CD4-positive, CD25-positive, alpha-beta regulatory T cell (primary cell): ENCODE measurements around the gene TMCO1. TPM values are rescaled to one million over a fixed set of nuclear protein-coding genes. Genes with fewer than 3 reads are reported as not detected.

Source experiments
- ATAC-seq, 2 donors: fragments of 150-1000 bp; cut with Tn5 transposase; one replicate each; pipeline ENCODE4 v1.10.0; 2021; ENCODE audit warnings: low read depth in 2 of 2, moderate number of reproducible peaks in 2 of 2, moderate library complexity in 1 of 2
- DNase-seq, 3 donors: peaks; one replicate each; pipeline versions ENCODE4 v3.0.0 to v3.0.0-alpha.2; 2012 to 2022; ENCODE audit warnings: mixed read lengths in 1 of 3
- H3K27ac ChIP-seq: one replicate; pipeline ENCODE4 v1.7.0; 2013; ENCODE audit warnings: mild to moderate bottlenecking, low read length; ENCODE audit not compliant: insufficient read depth, poor library complexity, severe bottlenecking
- H3K27me3 ChIP-seq: one replicate; pipeline ENCODE4 v1.7.0; 2013; ENCODE audit warnings: low read length; ENCODE audit not compliant: control insufficient read depth, insufficient read depth
- H3K36me3 ChIP-seq: one replicate; pipeline ENCODE4 v1.7.0; 2013; ENCODE audit warnings: mild to moderate bottlenecking, low read length, moderate library complexity; ENCODE audit not compliant: control insufficient read depth, insufficient read depth
- H3K4me1 ChIP-seq: 2 replicates; pipeline ENCODE4 v1.7.0; 2013; ENCODE audit warnings: mild to moderate bottlenecking, low read length; ENCODE audit not compliant: insufficient read depth, control insufficient read depth, poor library complexity, severe bottlenecking
- H3K4me3 ChIP-seq: one replicate; pipeline ENCODE4 v1.7.0; 2013; ENCODE audit warnings: low read depth, mild to moderate bottlenecking, low read length, moderate library complexity
- H3K9me3 ChIP-seq, 2 experiments: 1 replicate in 1 of 2; 2 replicates in 1 of 2; pipeline ENCODE4 v1.7.0; 2013; ENCODE audit warnings: low read length in 2 of 2, mild to moderate bottlenecking in 1 of 2, moderate library complexity in 1 of 2; ENCODE audit not compliant: control insufficient read depth in 2 of 2
- H3K27ac Mint-ChIP-seq, 3 donors: one replicate each; pipeline ENCODE4 v1.8.0; 2020 to 2022; ENCODE audit warnings: mild to moderate bottlenecking in 3 of 3, mixed read lengths in 3 of 3, moderate library complexity in 2 of 3
- H3K27me3 Mint-ChIP-seq: one replicate; pipeline ENCODE4 v1.8.0; 2022; ENCODE audit warnings: mild to moderate bottlenecking, mixed read lengths
- H3K36me3 Mint-ChIP-seq: one replicate; pipeline ENCODE4 v1.8.0; 2020; ENCODE audit warnings: mixed read lengths
- H3K4me1 Mint-ChIP-seq, 4 donors: one replicate each; pipeline ENCODE4 v1.8.0; 2020 to 2022; ENCODE audit warnings: mixed read lengths in 4 of 4, mild to moderate bottlenecking in 1 of 4
- H3K4me3 Mint-ChIP-seq, 4 donors: one replicate each; pipeline ENCODE4 v1.8.0; 2020 to 2022; ENCODE audit warnings: mild to moderate bottlenecking in 4 of 4, mixed read lengths in 4 of 4, moderate library complexity in 3 of 4
- H3K9me3 Mint-ChIP-seq, 7 donors: one replicate each; pipeline ENCODE4 v1.8.0; 2020 to 2022; ENCODE audit warnings: mixed read lengths in 7 of 7, mild to moderate bottlenecking in 3 of 7, moderate library complexity in 2 of 7
- polyA plus RNA-seq, 4 donors: library from polyadenylated mRNA; unstranded; fragments of 300-500 nt; fragmentation: Illumina TruSeq; gene quantifications; one replicate each; pipeline ENCODE4 v1.2.3, GENCODE V29; 2021
- total RNA-seq: library from RNA; stranded (reverse); gene quantifications from one replicate; pipeline ENCODE4 v1.2.3, GENCODE V29; 2022

The TMCO1 gene
- total and polyA plus RNA-seq, 5 donors from 2014 or later: 42.7 to 189 (median 155) TPM

- peaks cover 40% of the 10 kb centered on the region for H3K4me1 ChIP-seq
- H3K36me3 ChIP-seq: peaks cover 60% of the 10 kb centered on the region
- H3K4me3 ChIP-seq: no peak overlapping the region
- no peak for ATAC-seq
- H3K27ac Mint-ChIP-seq: no peak overlapping the region
- H3K9me3 ChIP-seq: no peaks in the 10 kb centered on the region
- H3K27me3 Mint-ChIP-seq: no peaks in the 10 kb centered on the region
- no peaks in the 10 kb centered on the region for H3K27me3 ChIP-seq
- DNase-seq: no peak
- no peak overlapping the region for H3K27ac ChIP-seq
- peaks cover 58% of the 10 kb centered on the region for H3K36me3 Mint-ChIP-seq
- H3K4me1 Mint-ChIP-seq: peaks cover 38 to 75% (median 63%) of the 10 kb centered on the region in 4 donors
- peak overlapping the region in 2 of 4 donors; percentile 28 to 37 for H3K4me3 Mint-ChIP-seq
- no peaks in the 10 kb centered on the region for H3K9me3 Mint-ChIP-seq
These were observed 5.2 kb downstream of the TMCO1 start for GRCh38 chr1:165763442-165763841.

GRCh38 chr1:165762725-165763124 lies 5.9 kb downstream of the TMCO1 start:
- H3K27me3 Mint-ChIP-seq: no peaks in the 10 kb centered on the region
- peaks cover 43 to 72% (median 59%) of the 10 kb centered on the region in 4 donors for H3K4me1 Mint-ChIP-seq

DNA sequence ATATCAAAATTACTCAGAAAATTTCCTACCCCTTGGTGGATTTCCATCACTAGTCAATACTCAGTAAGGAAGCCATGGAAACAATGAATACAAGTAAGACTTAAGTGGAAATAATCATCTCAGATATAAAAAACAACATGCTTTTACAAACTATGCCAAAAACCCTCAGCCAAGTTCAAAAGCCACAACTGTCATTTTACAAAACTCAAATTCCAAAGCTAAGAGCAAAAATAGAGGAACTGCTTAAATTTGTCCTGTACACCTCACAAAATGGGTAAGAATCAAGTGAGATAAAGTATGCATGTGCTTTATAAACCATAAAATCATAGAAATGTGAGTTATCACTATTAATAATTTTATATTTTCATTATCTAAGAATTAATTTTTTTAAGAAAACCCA lies 9.6 kb downstream of the TMCO1 start:
- H3K4me3 Mint-ChIP-seq: no peak overlapping the region
- peaks cover 22 to 56% (median 39%) of the 10 kb centered on the region in 4 donors for H3K4me1 Mint-ChIP-seq
- peaks cover 40% of the 10 kb centered on the region for H3K36me3 Mint-ChIP-seq

More at GRCh38 chr1:165762725-165763124, 5.9 kb downstream of the TMCO1 start:
- DNase-seq (no peak), ATAC-seq (no peak)
- Histone ChIP-seq H3K4me3 (no peak overlapping the region), H3K4me1 (peaks cover 33% of the 10 kb centered on the region), H3K27ac (no peak overlapping the region), H3K36me3 (peaks cover 67% of the 10 kb centered on the region), H3K27me3 (no peaks in the 10 kb centered on the region), H3K9me3 (no peaks in the 10 kb centered on the region)
- H3K9me3 Mint-ChIP-seq: no peaks in the 10 kb centered on the region
- H3K4me3 Mint-ChIP-seq: peak overlapping the region in 1 of 4 donors; percentile 37
- no peak overlapping the region for H3K27ac Mint-ChIP-seq
- peaks cover 59% of the 10 kb centered on the region for H3K36me3 Mint-ChIP-seq

DNA sequence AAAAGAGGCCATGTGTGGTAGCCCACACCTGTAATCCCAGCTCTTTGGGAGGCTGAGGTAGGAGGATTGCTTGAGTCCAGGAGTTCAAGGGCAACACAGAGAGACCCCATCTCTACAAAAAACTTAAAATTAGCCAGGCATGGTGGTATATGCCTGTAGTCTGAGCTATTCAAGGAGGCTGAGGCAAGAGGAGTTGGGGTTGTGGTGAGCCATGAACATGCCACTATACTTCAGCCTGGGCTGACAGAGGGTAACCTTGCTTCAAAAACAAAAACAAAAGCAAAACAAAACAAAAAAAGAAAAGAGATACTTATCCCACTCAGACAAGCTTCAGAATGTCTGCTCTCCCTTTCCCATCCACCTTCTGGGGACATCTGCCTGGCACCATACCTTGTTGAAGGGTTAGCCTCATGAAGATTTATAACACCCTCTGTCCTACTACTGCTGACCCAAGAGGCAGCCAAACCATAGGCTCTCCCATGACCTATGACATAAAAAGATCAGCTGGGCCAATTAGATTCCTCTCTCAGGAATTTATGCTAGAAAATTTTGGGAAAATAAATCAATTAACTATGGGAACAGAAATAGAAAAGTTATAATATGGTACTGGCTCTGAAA lies 13.2 kb downstream of the TMCO1 start:
- Histone ChIP-seq H3K9me3 (no peaks in the 10 kb centered on the region), H3K36me3 (peaks cover 70% of the 10 kb centered on the region), H3K4me3 (no peak overlapping the region), H3K27ac (no peak overlapping the region), H3K27me3 (no peaks in the 10 kb centered on the region), H3K4me1 (no peaks in the 10 kb centered on the region)
- Mint-ChIP-seq H3K36me3 (peaks cover 44% of the 10 kb centered on the region), H3K4me3 (no peak overlapping the region), H3K27me3 (no peaks in the 10 kb centered on the region), H3K9me3 (no peaks in the 10 kb centered on the region), H3K4me1 (peaks cover 15 to 40% (median 24%) of the 10 kb centered on the region in 4 donors), H3K27ac (peak overlapping the region in 1 of 3 donors; percentile 75)
- DNase-seq: no peak
- ATAC-seq: no peak

More for the DNA sequence above, 9.6 kb downstream of the TMCO1 start:
- Mint-ChIP-seq H3K9me3 (no peaks in the 10 kb centered on the region), H3K27ac (no peak overlapping the region), H3K27me3 (no peaks in the 10 kb centered on the region)
- Histone ChIP-seq H3K36me3 (peaks cover 59% of the 10 kb centered on the region), H3K4me3 (no peak overlapping the region), H3K27ac (no peak overlapping the region), H3K27me3 (no peaks in the 10 kb centered on the region), H3K9me3 (no peaks in the 10 kb centered on the region), H3K4me1 (no peaks in the 10 kb centered on the region)
- ATAC-seq (no peak), DNase-seq (no peak)

DNA sequence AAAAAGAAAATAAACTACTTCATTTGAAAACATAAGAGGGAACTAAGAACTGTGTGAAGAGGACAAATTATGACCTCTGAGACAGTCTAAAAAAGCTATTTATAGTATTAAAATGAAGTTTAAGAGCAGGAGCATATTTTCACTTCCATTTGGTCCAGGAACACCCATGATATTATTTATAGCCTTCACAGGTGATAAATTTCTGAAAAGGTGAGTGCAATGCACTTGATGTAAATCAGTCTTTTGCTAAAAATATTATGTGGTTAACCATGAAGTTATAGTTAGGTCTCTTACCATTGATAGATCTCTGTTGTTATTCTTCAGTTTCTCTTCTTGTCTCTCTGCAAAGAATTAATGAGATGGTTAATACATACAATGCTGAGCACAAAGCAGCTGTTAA lies 14.7 kb downstream of the TMCO1 start:
- Histone ChIP-seq H3K4me1 (no peaks in the 10 kb centered on the region), H3K36me3 (peaks cover 68% of the 10 kb centered on the region), H3K27ac (no peak overlapping the region), H3K9me3 (no peaks in the 10 kb centered on the region), H3K4me3 (no peak overlapping the region), H3K27me3 (no peaks in the 10 kb centered on the region)
- ATAC-seq (no peak), DNase-seq (no peak)
- Mint-ChIP-seq H3K9me3 (no peaks in the 10 kb centered on the region), H3K36me3 (peaks cover 38% of the 10 kb centered on the region), H3K4me1 (peaks cover 12 to 29% (median 17%) of the 10 kb centered on the region in 4 donors), H3K27ac (no peak overlapping the region), H3K27me3 (no peaks in the 10 kb centered on the region), H3K4me3 (no peak overlapping the region)

GRCh38 chr1:165748550-165748949 lies 20.1 kb downstream of the TMCO1 start:
- Histone ChIP-seq H3K4me3 (no peak overlapping the region), H3K4me1 (no peaks in the 10 kb centered on the region), H3K36me3 (peaks cover 48% of the 10 kb centered on the region), H3K27ac (no peak overlapping the region), H3K27me3 (no peaks in the 10 kb centered on the region), H3K9me3 (no peaks in the 10 kb centered on the region)
- DNase-seq (no peak), ATAC-seq (no peak)
- Mint-ChIP-seq H3K36me3 (peaks cover 27% of the 10 kb centered on the region), H3K4me3 (no peak overlapping the region), H3K9me3 (no peaks in the 10 kb centered on the region), H3K27me3 (no peaks in the 10 kb centered on the region), H3K4me1 (peaks cover 3 to 19% (median 8%) of the 10 kb centered on the region in 4 donors), H3K27ac (peak overlapping the region in 1 of 3 donors; percentile 70)

GRCh38 chr1:165747632-165748447 lies 20.8 kb downstream of the TMCO1 start:
- H3K9me3 Mint-ChIP-seq: no peaks in the 10 kb centered on the region
- H3K4me3 Mint-ChIP-seq: no peak overlapping the region
- peaks cover 49% of the 10 kb centered on the region for H3K36me3 ChIP-seq
- no peak overlapping the region for H3K4me3 ChIP-seq
- H3K36me3 Mint-ChIP-seq: peaks cover 26% of the 10 kb centered on the region
- no peak for DNase-seq
- H3K4me1 Mint-ChIP-seq: peaks cover 3 to 19% (median 8%) of the 10 kb centered on the region in 4 donors
- H3K27me3 Mint-ChIP-seq: no peaks in the 10 kb centered on the region
- no peak overlapping the region for H3K27ac ChIP-seq
- H3K9me3 ChIP-seq: no peaks in the 10 kb centered on the region
- peak overlapping the region in 1 of 3 donors; percentile 70 for H3K27ac Mint-ChIP-seq
- H3K4me1 ChIP-seq: no peaks in the 10 kb centered on the region
- no peaks in the 10 kb centered on the region for H3K27me3 ChIP-seq
- ATAC-seq: no peak
